CD4-positive, CD25-positive, alpha-beta regulatory T cell (primary cell): ENCODE data around the gene CLDND2. TPM values are rescaled to one million over a fixed set of nuclear protein-coding genes. Genes with fewer than 3 reads are reported as not detected.

Experiments used
- ATAC-seq, 2 donors: fragments of 150-1000 bp; cut with Tn5 transposase; one replicate each; pipeline ENCODE4 v1.10.0; 2021; ENCODE audit warnings: low read depth in 2 of 2, moderate number of reproducible peaks in 2 of 2, moderate library complexity in 1 of 2
- DNase-seq, 3 donors: peaks; one replicate each; pipeline versions ENCODE4 v3.0.0 to v3.0.0-alpha.2; 2012 to 2022; ENCODE audit warnings: mixed read lengths in 1 of 3
- H3K27ac ChIP-seq: one replicate; pipeline ENCODE4 v1.7.0; 2013; ENCODE audit warnings: mild to moderate bottlenecking, low read length; ENCODE audit not compliant: insufficient read depth, poor library complexity, severe bottlenecking
- H3K27me3 ChIP-seq: one replicate; pipeline ENCODE4 v1.7.0; 2013; ENCODE audit warnings: low read length; ENCODE audit not compliant: control insufficient read depth, insufficient read depth
- H3K36me3 ChIP-seq: one replicate; pipeline ENCODE4 v1.7.0; 2013; ENCODE audit warnings: mild to moderate bottlenecking, low read length, moderate library complexity; ENCODE audit not compliant: control insufficient read depth, insufficient read depth
- H3K4me1 ChIP-seq: 2 replicates; pipeline ENCODE4 v1.7.0; 2013; ENCODE audit warnings: mild to moderate bottlenecking, low read length; ENCODE audit not compliant: insufficient read depth, control insufficient read depth, poor library complexity, severe bottlenecking
- H3K4me3 ChIP-seq: one replicate; pipeline ENCODE4 v1.7.0; 2013; ENCODE audit warnings: low read depth, mild to moderate bottlenecking, low read length, moderate library complexity
- H3K9me3 ChIP-seq, 2 experiments: 1 replicate in 1 of 2; 2 replicates in 1 of 2; pipeline ENCODE4 v1.7.0; 2013; ENCODE audit warnings: low read length in 2 of 2, mild to moderate bottlenecking in 1 of 2, moderate library complexity in 1 of 2; ENCODE audit not compliant: control insufficient read depth in 2 of 2
- H3K27ac Mint-ChIP-seq, 3 donors: one replicate each; pipeline ENCODE4 v1.8.0; 2020 to 2022; ENCODE audit warnings: mild to moderate bottlenecking in 3 of 3, mixed read lengths in 3 of 3, moderate library complexity in 2 of 3
- H3K27me3 Mint-ChIP-seq: one replicate; pipeline ENCODE4 v1.8.0; 2022; ENCODE audit warnings: mild to moderate bottlenecking, mixed read lengths
- H3K36me3 Mint-ChIP-seq: one replicate; pipeline ENCODE4 v1.8.0; 2020; ENCODE audit warnings: mixed read lengths
- H3K4me1 Mint-ChIP-seq, 4 donors: one replicate each; pipeline ENCODE4 v1.8.0; 2020 to 2022; ENCODE audit warnings: mixed read lengths in 4 of 4, mild to moderate bottlenecking in 1 of 4
- H3K4me3 Mint-ChIP-seq, 4 donors: one replicate each; pipeline ENCODE4 v1.8.0; 2020 to 2022; ENCODE audit warnings: mild to moderate bottlenecking in 4 of 4, mixed read lengths in 4 of 4, moderate library complexity in 3 of 4
- H3K9me3 Mint-ChIP-seq, 7 donors: one replicate each; pipeline ENCODE4 v1.8.0; 2020 to 2022; ENCODE audit warnings: mixed read lengths in 7 of 7, mild to moderate bottlenecking in 3 of 7, moderate library complexity in 2 of 7
- polyA plus RNA-seq, 4 donors: library from polyadenylated mRNA; unstranded; fragments of 300-500 nt; fragmentation: Illumina TruSeq; gene quantifications; one replicate each; pipeline ENCODE4 v1.2.3, GENCODE V29; 2021
- total RNA-seq: library from RNA; stranded (reverse); gene quantifications from one replicate; pipeline ENCODE4 v1.2.3, GENCODE V29; 2022

CLDND2 gene
- total and polyA plus RNA-seq, 5 donors from 2014 or later, result 0.41 TPM; not detected in 4

- no peaks in the 10 kb centered on the region for H3K27me3 Mint-ChIP-seq
- H3K9me3 Mint-ChIP-seq, result peaks cover 0 to 3% (median 0%) of the 10 kb centered on the region in 7 donors
- no peaks in the 10 kb centered on the region for H3K36me3 Mint-ChIP-seq
- ATAC-seq (no peak), DNase-seq (no peak)
- H3K9me3 ChIP-seq, result peaks cover 0 to 5% of the 10 kb centered on the region in 2 experiments
- H3K4me3 Mint-ChIP-seq, result no peak overlapping the region
- peaks cover 0 to 13% (median 7%) of the 10 kb centered on the region in 4 donors for H3K4me1 Mint-ChIP-seq
- H3K4me1 ChIP-seq, result peaks cover 5% of the 10 kb centered on the region
- H3K4me3 ChIP-seq, result no peak overlapping the region
- no peak overlapping the region for H3K27ac ChIP-seq
- H3K27me3 ChIP-seq, result no peaks in the 10 kb centered on the region
- H3K27ac Mint-ChIP-seq, result no peak overlapping the region
- no peaks in the 10 kb centered on the region for H3K36me3 ChIP-seq
Observed at GRCh38 chr19:51380379-51380778, 11.6 kb upstream of the CLDND2 start.

DNA sequence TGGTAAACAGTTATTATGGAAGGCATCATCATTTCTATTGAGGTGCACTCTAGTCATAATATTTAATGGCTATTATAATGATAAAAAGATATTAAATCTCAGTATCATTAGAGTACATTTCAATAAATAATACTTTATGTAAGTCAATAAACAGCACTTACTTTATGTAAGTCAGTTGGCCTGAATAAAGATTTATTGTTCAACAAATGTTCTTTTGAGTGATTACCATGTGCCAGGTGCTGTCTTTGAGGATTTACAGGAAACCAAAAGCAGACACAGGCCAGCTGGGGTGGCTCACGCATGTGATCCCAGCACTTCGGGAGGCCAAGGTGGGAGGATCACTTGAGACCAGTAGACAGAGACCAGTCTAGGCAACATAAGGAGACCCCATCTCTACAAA lies 8.6 kb upstream of the CLDND2 start:
- Histone ChIP-seq H3K36me3 (no peaks in the 10 kb centered on the region), H3K27ac (no peak overlapping the region), H3K9me3 (peaks cover 0 to 5% of the 10 kb centered on the region in 2 experiments), H3K27me3 (no peaks in the 10 kb centered on the region), H3K4me3 (no peak overlapping the region), H3K4me1 (peaks cover 17% of the 10 kb centered on the region)
- H3K4me3 Mint-ChIP-seq, result no peak overlapping the region
- ATAC-seq (no peak), DNase-seq (no peak)
- no peaks in the 10 kb centered on the region for H3K27me3 Mint-ChIP-seq
- H3K36me3 Mint-ChIP-seq, result no peaks in the 10 kb centered on the region
- peaks cover 0 to 37% (median 19%) of the 10 kb centered on the region in 4 donors for H3K4me1 Mint-ChIP-seq
- peaks cover 0 to 3% (median 0%) of the 10 kb centered on the region in 7 donors for H3K9me3 Mint-ChIP-seq
- H3K27ac Mint-ChIP-seq, result no peak overlapping the region

- DNase-seq (peak in 1 of 3 donors; percentile 23), ATAC-seq (no peak)
- H3K36me3 ChIP-seq, result no peaks in the 10 kb centered on the region
- no peaks in the 10 kb centered on the region for H3K9me3 ChIP-seq
- no peaks in the 10 kb centered on the region for H3K27me3 Mint-ChIP-seq
- H3K27ac Mint-ChIP-seq, result peak overlapping the region; percentile 29 to 86 (median 56)
- no peaks in the 10 kb centered on the region for H3K27me3 ChIP-seq
- H3K9me3 Mint-ChIP-seq, result peaks cover 0 to 1% (median 0%) of the 10 kb centered on the region in 7 donors
- H3K36me3 Mint-ChIP-seq, result no peaks in the 10 kb centered on the region
- no peak overlapping the region for H3K4me3 ChIP-seq
- H3K27ac ChIP-seq, result peak overlapping the region; percentile 14
- H3K4me1 Mint-ChIP-seq, result peaks cover 0 to 54% (median 24%) of the 10 kb centered on the region in 4 donors
- H3K4me3 Mint-ChIP-seq, result peak overlapping the region in 3 of 4 donors; percentile 55 to 64 (median 63)
- H3K4me1 ChIP-seq, result peaks cover 26% of the 10 kb centered on the region
Observed at GRCh38 chr19:51375504-51376221, 6.9 kb upstream of the CLDND2 start.

DNA sequence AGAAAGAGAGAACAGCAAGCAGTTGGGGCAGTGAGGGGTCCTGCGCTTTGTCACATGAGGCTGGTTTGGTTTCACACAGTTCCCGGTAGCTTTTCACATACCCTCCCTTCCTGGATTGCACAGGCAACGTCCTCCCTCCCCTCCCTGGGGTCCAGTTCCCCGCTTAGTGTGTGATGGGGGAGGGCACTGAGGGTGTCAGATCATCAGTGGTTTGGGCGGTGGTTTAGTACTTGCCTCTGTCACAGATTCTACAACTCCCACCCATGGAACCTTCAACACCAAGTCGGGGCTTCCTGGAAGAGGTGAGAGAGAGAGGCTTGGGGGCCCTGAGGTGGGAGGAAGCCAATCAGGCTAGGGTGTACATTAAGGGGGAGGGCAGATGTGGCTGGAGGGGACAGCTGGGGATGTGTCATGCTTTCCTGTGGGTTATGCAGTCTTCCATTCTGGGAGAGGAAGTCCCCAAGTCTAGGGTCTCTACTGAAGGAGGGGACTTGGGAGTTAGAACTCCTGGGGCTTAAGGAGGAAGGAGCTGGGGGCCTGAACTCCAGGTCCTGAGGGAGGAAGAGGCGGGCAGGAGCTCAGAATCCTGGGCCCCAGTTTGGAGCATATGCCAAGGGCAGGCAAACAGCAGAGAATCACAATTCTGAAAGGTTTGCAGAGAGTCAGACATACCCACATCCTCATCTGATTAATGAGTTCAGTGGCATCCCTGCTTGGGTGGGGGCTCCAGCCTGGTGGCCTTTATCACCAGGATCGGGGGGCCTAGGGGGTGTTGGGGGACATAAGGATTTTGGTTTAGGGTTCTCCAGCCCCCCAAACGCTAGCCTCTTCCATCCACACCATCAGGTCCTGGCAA lies 4.1 kb upstream of the CLDND2 start, which contains the start of gene NKG7:
NKG7 (minus strand) TSS at position 6 of the 856 bp plus-strand sequence. CDS start 119 bp downstream, outside the sequence.
- peak within 1 kb of the TSS; percentile 35 for H3K27ac ChIP-seq
- Mint-ChIP-seq H3K4me1 (peaks cover 0 to 64% (median 30%) of the 10 kb centered on the region in 4 donors), H3K27ac (peak within 1 kb of the TSS; percentile 77 to 93 (median 92)), H3K4me3 (peak within 1 kb of the TSS; percentile 26 to 79 (median 66)), H3K36me3 (no peaks in the 10 kb centered on the region), H3K9me3 (no peaks in the 10 kb centered on the region), H3K27me3 (no peaks in the 10 kb centered on the region)
- no peaks in the 10 kb centered on the region for H3K36me3 ChIP-seq
- no peak within 1 kb of the TSS for H3K4me3 ChIP-seq
- no peaks in the 10 kb centered on the region for H3K27me3 ChIP-seq
- peaks cover 30% of the 10 kb centered on the region for H3K4me1 ChIP-seq
- no peaks in the 10 kb centered on the region for H3K9me3 ChIP-seq
- peak in 2 of 3 donors; percentile 16 to 85 for DNase-seq
- peak; percentile 44 to 58 for ATAC-seq

- DNase-seq, result no peak
- no peak for ATAC-seq
- Histone ChIP-seq H3K4me3 (no peak overlapping the region), H3K27me3 (no peaks in the 10 kb centered on the region), H3K27ac (no peak overlapping the region), H3K4me1 (peaks cover 37% of the 10 kb centered on the region), H3K9me3 (no peaks in the 10 kb centered on the region), H3K36me3 (no peaks in the 10 kb centered on the region)
- Mint-ChIP-seq H3K36me3 (no peaks in the 10 kb centered on the region), H3K4me1 (peaks cover 0 to 68% (median 33%) of the 10 kb centered on the region in 4 donors), H3K4me3 (peak overlapping the region in 3 of 4 donors; percentile 54 to 79 (median 78)), H3K27me3 (no peaks in the 10 kb centered on the region), H3K9me3 (no peaks in the 10 kb centered on the region), H3K27ac (peak overlapping the region; percentile 41 to 92 (median 77))
Observed at GRCh38 chr19:51372021-51372648, 3.3 kb upstream of the CLDND2 start.

DNA sequence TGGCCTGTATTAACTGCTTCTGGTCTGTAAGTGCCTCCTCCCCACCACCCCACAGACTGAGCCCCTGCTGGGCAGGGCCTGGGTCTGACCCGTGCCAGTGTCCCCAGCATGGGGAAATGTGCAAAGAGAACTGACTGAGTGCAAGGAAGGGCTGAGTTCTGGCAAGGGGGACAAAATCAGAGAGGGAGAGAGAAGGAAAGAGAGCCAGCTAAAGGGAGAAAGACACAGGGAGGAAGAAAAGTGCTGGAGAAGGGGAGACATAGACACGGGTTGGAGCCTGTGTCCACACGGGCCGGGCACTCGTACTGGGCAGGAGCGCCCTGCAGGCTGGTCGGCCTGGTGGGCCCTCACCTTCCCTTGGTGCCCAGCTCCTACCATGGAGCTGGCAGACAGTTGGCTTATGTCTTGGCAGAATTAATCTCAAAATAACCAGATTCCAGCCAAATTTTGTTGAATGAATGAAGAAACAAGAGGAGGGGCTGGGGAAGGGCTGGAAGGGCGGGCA lies 2.4 kb upstream of the CLDND2 start:
- H3K9me3 Mint-ChIP-seq, result no peaks in the 10 kb centered on the region
- H3K27ac Mint-ChIP-seq, result peak overlapping the region in 2 of 3 donors; percentile 85 to 86
- no peaks in the 10 kb centered on the region for H3K36me3 ChIP-seq

GRCh38 chr19:51370230-51370629 lies 1.4 kb upstream of the CLDND2 start:
- Mint-ChIP-seq H3K27me3 (no peaks in the 10 kb centered on the region), H3K4me3 (peak overlapping the region; percentile 26 to 79 (median 67)), H3K36me3 (no peaks in the 10 kb centered on the region), H3K4me1 (peaks cover 0 to 70% (median 34%) of the 10 kb centered on the region in 4 donors), H3K9me3 (no peaks in the 10 kb centered on the region), H3K27ac (peak overlapping the region in 2 of 3 donors; percentile 15 to 79)
- Histone ChIP-seq H3K27me3 (no peaks in the 10 kb centered on the region), H3K4me1 (peaks cover 47% of the 10 kb centered on the region), H3K9me3 (no peaks in the 10 kb centered on the region), H3K4me3 (no peak overlapping the region), H3K36me3 (no peaks in the 10 kb centered on the region), H3K27ac (no peak overlapping the region)
- DNase-seq, result no peak
- no peak for ATAC-seq

More for the DNA sequence above, 2.4 kb upstream of the CLDND2 start:
- peak overlapping the region in 2 of 4 donors; percentile 17 to 79 for H3K4me3 Mint-ChIP-seq
- H3K4me1 Mint-ChIP-seq, result peaks cover 0 to 72% (median 32%) of the 10 kb centered on the region in 4 donors
- no peaks in the 10 kb centered on the region for H3K27me3 Mint-ChIP-seq
- Histone ChIP-seq H3K9me3 (no peaks in the 10 kb centered on the region), H3K27ac (no peak overlapping the region), H3K4me3 (no peak overlapping the region), H3K27me3 (no peaks in the 10 kb centered on the region), H3K4me1 (peaks cover 44% of the 10 kb centered on the region)
- no peaks in the 10 kb centered on the region for H3K36me3 Mint-ChIP-seq
- DNase-seq (no peak), ATAC-seq (no peak)
